ENCODE measurements around the gene EFNB1. TPM values are rescaled to one million over a fixed set of nuclear protein-coding genes. Genes with fewer than 3 reads are reported as not detected.

Gene EFNB1
- total and polyA plus RNA-seq, 10 of the 15 experiments (the other 5 are each of a cell fraction or from before 2014, with no cell fraction given): 0.02 to 1.0 (median 0.81) TPM; not detected in 1

DNA sequence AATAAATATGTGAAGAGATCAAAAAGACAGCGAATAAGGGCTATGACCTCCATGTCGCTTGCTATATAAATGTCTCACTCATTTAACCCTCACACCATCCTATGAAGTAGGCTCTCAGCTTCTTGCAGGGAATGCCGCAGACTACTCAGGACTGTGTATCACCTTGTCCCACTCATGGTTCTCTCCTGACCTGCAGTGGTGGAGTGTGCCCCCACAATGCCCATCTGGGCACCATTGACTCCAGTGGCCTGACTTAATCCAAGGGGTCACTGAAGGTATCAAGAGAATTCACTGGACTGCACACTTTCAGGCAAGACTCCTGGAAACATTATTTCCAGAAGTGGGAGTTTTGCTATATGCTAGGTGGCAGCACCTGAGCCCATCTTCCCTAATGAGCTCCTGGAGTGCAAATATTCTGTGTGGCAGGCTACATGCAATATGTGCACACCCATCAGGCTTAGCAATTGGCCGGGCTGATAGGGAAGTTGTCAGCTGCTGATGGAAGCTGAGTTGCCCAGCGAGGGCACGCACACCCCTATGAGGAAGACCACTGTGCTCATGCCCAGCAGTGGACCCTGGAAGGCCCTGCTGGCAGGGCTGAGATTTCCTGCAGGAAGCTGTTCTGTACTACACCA lies 8.2 kb upstream of the EFNB1 start:
- no peak overlapping the region for H3K27ac ChIP-seq (ENCODE audit: control insufficient read depth, insufficient read depth)
- WGBS (ENCODE audit: insufficient coverage, insufficient replicate concordance, low lambda C conversion rate, missing lambda C conversion rate): 28% methylated on average over 6 of the region's 6 CpGs
- H3K4me1 ChIP-seq (ENCODE audit: control insufficient read depth, insufficient read depth, low read length): no peaks in the 10 kb centered on the region
- ChIA-PET RAD21 (ENCODE audit: unreplicated experiment) (no interaction called here), POLR2A (no interaction called here), SMC1A (ENCODE audit: uncharacterized antibody, unreplicated experiment) (no interaction called here), CTCF (interaction anchor here (0.5 kb wide), 1 partner anchor 219 kb away, joined by 3 read pairs; no protein-coding TSS in a partner anchor)
- no peaks in the 10 kb centered on the region for H3K79me2 ChIP-seq (ENCODE audit: control insufficient read depth, insufficient read depth, low read length)
- H3K4me2 ChIP-seq (ENCODE audit: control insufficient read depth, insufficient read depth): no peak overlapping the region
- H3K9me3 ChIP-seq (replicated peaks; ENCODE audit: control insufficient read depth, insufficient read depth, low read length): no peaks in the 10 kb centered on the region
- H3K9ac ChIP-seq (ENCODE audit: control insufficient read depth, insufficient read depth, low read length): no peak overlapping the region
- no TSS peak for BruUV-seq (replicated peaks)
- in situ Hi-C loops (cut with MboI): loop anchor here (10.0 kb wide), 1 partner anchor 564 kb away; no protein-coding TSS in a partner anchor
- H3K4me3 ChIP-seq: no peak overlapping the region
- no peak overlapping the region for H2AFZ ChIP-seq (ENCODE audit: control insufficient read depth, low read depth, low read length)
- DNase-seq (ENCODE audit: low read depth, low spot score): no peak
- ATAC-seq: no peak
- intact Hi-C loops (cut with micrococcal nuclease; ENCODE audit: unreplicated experiment): loop anchor here (10.0 kb wide), 2 partner anchors 304 to 334 kb away; no protein-coding TSS in a partner anchor
- H3K36me3 ChIP-seq (ENCODE audit: control insufficient read depth in 2 of 2, insufficient read depth in 2 of 2, low read length in 1 of 2): no peaks in the 10 kb centered on the region
- FAIRE-seq: no peak
- H3K27me3 ChIP-seq (replicated peaks in 1 of 2; ENCODE audit: control insufficient read depth in 2 of 2, insufficient read depth in 2 of 2, low read length in 1 of 2): no peaks in the 10 kb centered on the region
- no peaks in the 10 kb centered on the region for H4K20me1 ChIP-seq (ENCODE audit: control insufficient read depth, insufficient read depth)
- TF ChIP-seq KDM1A (IDR thresholded peaks at IDR 0.05; ENCODE audit: borderline replicate concordance): no peak
- no peak for TF ChIP-seq ZBTB4 (CRISPR knock-in tag; IDR thresholded peaks at IDR 0.05)
- TF ChIP-seq CHD4 (IDR thresholded peaks at IDR 0.05): no peak
- no peak for TF ChIP-seq KAT2A (conservative IDR thresholded peaks at IDR 0.05; ENCODE audit: control insufficient read depth, low read depth, low read length)
- TF ChIP-seq MTA3 (IDR thresholded peaks at IDR 0.05; ENCODE audit: borderline replicate concordance, low read length): no peak
- TF ChIP-seq RAD51 (IDR thresholded peaks at IDR 0.05): no peak
- no peak for TF ChIP-seq ZBED1 (IDR thresholded peaks at IDR 0.05; ENCODE audit: borderline replicate concordance)
- TF ChIP-seq EGR1 (IDR thresholded peaks at IDR 0.05; ENCODE audit: borderline replicate concordance in 1 of 2, low read depth in 2 of 2, low read length in 2 of 2): no peak
- TF ChIP-seq MTA2 (IDR thresholded peaks at IDR 0.05; ENCODE audit: low read depth): no peak
- TF ChIP-seq ATF7 (IDR thresholded peaks at IDR 0.05; ENCODE audit: low read depth): no peak
- no peak for TF ChIP-seq POU2F2 (IDR thresholded peaks at IDR 0.05; ENCODE audit: borderline replicate concordance, low read depth, low read length)
- TF ChIP-seq PML (IDR thresholded peaks at IDR 0.05; ENCODE audit: low read length): no peak
- no peak for TF ChIP-seq NR2C2 (IDR thresholded peaks at IDR 0.05; ENCODE audit: borderline replicate concordance, control insufficient read depth, insufficient read length, low read depth)
- no peak for TF ChIP-seq ZSCAN29 (IDR thresholded peaks at IDR 0.05)
- no peak for TF ChIP-seq CBX5 (IDR thresholded peaks at IDR 0.05; ENCODE audit: low read depth)
- no peak for TF ChIP-seq MEF2B (IDR thresholded peaks at IDR 0.05; ENCODE audit: partially characterized antibody, poor library complexity, severe bottlenecking)
- no peak for TF ChIP-seq REST (IDR thresholded peaks at IDR 0.05; ENCODE audit: low read depth, low read length)
- TF ChIP-seq NRF1 (conservative IDR thresholded peaks at IDR 0.05; ENCODE audit: low read depth, low read length): no peak
